GM10266 (cell line): ENCODE data around the gene TNFSF11.

Experiments
- DNase-seq: peaks from one replicate; pipeline ENCODE4 v3.0.0; 2012; ENCODE audit errors: extremely low spot score
- TF ChIP-seq, protein P1 (sequence below): IDR thresholded peaks from 2 replicates; pipeline ENCODE4 v1.5.1; 2012; ENCODE audit warnings: mild to moderate bottlenecking, low read depth; ENCODE audit not compliant: control insufficient read depth, insufficient read depth; ENCODE audit errors: missing control alignments

The TNFSF11 gene

GRCh38 chr13:42612021-42612765 is 38.2 kb downstream of the TNFSF11 start:
- no peak for DNase-seq
- TF ChIP-seq, protein P1, sequence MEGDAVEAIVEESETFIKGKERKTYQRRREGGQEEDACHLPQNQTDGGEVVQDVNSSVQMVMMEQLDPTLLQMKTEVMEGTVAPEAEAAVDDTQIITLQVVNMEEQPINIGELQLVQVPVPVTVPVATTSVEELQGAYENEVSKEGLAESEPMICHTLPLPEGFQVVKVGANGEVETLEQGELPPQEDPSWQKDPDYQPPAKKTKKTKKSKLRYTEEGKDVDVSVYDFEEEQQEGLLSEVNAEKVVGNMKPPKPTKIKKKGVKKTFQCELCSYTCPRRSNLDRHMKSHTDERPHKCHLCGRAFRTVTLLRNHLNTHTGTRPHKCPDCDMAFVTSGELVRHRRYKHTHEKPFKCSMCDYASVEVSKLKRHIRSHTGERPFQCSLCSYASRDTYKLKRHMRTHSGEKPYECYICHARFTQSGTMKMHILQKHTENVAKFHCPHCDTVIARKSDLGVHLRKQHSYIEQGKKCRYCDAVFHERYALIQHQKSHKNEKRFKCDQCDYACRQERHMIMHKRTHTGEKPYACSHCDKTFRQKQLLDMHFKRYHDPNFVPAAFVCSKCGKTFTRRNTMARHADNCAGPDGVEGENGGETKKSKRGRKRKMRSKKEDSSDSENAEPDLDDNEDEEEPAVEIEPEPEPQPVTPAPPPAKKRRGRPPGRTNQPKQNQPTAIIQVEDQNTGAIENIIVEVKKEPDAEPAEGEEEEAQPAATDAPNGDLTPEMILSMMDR, result no peak

DNA sequence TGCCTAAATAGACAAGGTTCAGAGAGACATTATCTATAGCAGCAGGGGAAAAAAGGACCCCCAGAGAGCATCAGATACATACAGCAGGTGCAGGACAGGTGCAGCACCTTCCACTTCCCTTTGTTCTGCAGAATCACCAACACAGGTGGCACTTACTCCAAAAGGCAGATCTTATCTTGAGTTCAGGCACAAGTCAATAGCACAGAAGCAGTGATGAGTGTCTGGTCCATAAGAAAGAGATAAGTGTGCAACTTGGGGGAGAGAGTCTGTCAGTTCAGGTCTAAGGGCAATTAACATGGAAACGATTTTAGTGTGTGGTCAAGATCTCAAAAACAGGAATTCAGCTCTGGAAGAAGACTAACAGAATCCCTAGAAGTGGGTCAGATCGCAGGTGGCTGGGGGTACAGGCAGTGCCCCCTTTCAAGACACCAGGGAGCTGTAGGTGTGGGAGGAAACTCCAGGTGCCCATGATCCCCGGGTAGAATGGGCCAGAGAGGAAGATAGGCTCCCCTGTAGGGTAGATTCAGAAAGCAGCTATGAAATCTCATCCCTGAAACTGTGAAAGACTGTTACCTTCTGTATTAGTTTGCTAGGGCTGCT is 40.6 kb downstream of the TNFSF11 start:
- no peak for DNase-seq
- TF ChIP-seq, protein P1, result no peak

DNA sequence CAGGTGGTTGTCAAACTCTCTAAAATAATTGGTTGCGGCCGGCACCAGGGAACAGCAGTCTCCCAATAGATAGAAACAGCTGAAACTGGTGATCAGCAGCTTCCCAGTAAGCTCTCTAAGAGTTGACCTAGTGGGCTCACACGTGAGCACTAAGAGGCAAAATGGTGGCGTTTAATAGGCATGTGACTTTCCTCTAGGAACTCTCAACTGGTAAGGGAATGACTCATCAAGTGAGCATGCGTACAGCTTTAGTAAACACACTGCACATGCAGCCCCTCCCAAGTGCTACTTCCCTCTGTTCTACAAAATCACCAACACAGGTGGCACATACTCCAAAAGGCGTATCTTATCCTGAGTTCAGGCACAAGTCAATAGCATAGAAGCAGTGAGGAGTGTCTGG is 41.7 kb downstream of the TNFSF11 start:
- TF ChIP-seq, protein P1, result no peak
- no peak for DNase-seq

DNA sequence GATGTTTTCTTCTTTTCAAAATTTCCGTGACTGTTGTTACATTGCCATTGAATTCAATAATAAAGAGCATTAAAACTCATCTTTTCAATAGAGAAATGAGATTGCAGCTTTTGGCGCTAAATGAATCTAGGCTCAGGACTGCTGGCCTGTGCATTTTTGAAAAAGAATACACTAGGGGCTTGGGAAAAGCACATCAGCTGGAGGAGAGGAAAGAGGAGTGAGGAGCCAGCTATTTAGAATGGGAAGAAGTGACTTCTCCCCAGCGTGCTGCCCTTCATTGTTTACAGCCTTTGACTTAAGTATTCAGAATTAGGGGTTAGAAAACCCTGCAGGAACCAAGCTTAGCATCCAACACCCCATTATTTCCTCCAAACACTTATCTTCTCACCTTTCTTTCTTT is 43.3 kb downstream of the TNFSF11 start:
- no peak for DNase-seq
- TF ChIP-seq, protein P1, result no peak

GRCh38 chr13:42623916-42624315 is 50.0 kb downstream of the TNFSF11 start:
- TF ChIP-seq, protein P1, result no peak
- no peak for DNase-seq

DNA sequence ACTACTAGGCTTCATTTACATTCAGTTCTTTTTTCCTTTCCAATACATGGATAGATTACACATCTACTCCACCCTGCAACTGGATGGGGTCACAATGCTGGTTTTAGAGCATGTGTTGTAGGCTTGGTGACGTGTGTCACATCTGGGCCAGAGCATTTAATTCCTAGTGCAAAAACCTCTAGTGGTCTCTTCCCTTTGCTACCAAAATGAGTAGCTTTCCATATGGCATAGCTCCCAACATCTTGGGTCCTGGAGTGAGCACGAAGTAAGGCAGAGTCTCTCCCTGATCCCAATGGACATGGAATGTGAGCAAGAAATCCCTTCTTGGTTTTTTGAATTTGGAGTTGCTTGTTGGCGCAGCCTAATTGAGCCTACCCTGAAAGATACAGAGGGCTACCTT is 51.7 kb downstream of the TNFSF11 start:
- DNase-seq, result no peak
- TF ChIP-seq, protein P1, result no peak

- no peak for DNase-seq
- TF ChIP-seq, protein P1, result no peak
Observed at GRCh38 chr13:42626176-42626860, 52.4 kb downstream of the TNFSF11 start.
